ENCODE results near the gene LRRC56. TPM values are rescaled to one million over a fixed set of nuclear protein-coding genes. Genes with fewer than 3 reads are reported as not detected.
A peak's percentile ranks its signal among the peaks of the same experiment; 100 is the strongest.

Gene LRRC56
- total and polyA plus RNA-seq, 2 of the 13 experiments (the other 11 are each of a cell fraction or from before 2014, with no cell fraction given), result 0.11 to 0.29 TPM

DNA sequence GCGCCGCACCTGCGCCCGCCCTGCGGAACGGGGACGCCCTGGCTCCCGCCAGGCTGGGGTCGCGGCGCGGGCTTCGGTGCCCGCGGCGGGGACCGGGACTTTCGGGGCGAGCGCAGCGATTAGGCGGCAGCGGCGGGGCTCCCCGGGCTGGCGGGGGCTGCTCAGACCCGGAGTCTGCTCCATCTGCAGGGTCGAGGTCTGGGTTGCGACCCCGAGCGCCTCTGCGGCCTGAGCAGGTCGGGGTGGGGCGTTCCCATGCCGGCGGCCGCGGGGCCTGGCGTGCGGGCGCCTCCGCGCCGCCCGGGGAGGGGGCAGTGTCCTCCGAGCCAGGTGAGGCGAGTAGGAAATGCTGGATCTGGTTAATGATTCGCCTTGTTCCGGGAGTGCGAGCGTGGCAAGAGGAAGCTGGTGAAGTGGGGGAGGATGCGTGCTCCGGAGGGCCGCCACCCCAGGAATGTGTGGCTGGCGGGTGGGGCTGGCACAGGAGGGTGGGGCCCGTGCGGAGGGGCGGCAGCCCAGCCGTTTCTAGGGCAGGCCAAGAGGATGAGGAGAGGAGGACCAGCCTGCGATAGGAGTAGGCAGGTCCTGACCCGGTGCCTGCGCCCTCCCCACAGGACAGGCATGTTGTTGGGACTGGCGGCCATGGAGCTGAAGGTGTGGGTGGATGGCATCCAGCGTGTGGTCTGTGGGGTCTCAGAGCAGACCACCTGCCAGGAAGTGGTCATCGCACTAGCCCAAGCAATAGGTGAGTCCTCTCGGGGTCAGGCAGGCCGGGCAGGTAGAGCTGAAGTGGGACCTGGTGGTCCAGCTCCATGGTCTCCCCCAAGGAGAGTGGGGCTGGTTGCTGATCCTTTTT is 24.0 kb downstream of the LRRC56 start (continued):
- TF ChIP-seq BRCA1 (CRISPR knock-in tag; IDR thresholded peaks at IDR 0.05) (no peak), SRF (IDR thresholded peaks at IDR 0.05; ENCODE audit: low read depth, low read length) (no peak), TRIM24 (CRISPR knock-in tag; IDR thresholded peaks at IDR 0.05) (no peak), HNRNPH1 (optimal IDR thresholded peaks at IDR 0.05; ENCODE audit: low read depth, low read length) (no peak), WIZ (CRISPR knock-in tag; IDR thresholded peaks at IDR 0.05) (no peak), ZNF333 (CRISPR knock-in tag; IDR thresholded peaks at IDR 0.05; ENCODE audit: borderline replicate concordance) (no peak), TBP (CRISPR knock-in tag; IDR thresholded peaks at IDR 0.05) (no peak), THAP11 (CRISPR knock-in tag; IDR thresholded peaks at IDR 0.05) (peak; percentile 48; the same call in 1 of the 2 replicates), ZNF124 (CRISPR knock-in tag; IDR thresholded peaks at IDR 0.05) (0 out of 2 replicates have a peak, but pooled peaks have one; percentile 70), KAT8 (CRISPR knock-in tag; IDR thresholded peaks at IDR 0.05) (no peak; the same call in 1 of the 2 replicates), ZNF782 (CRISPR knock-in tag; IDR thresholded peaks at IDR 0.05; ENCODE audit: borderline replicate concordance) (no peak), IRF2 (CRISPR knock-in tag; IDR thresholded peaks at IDR 0.05) (0 out of 2 replicates have a peak, but pooled peaks have one; percentile 35), TBX2 (CRISPR knock-in tag; IDR thresholded peaks at IDR 0.05; ENCODE audit: borderline replicate concordance) (peak; percentile 48; the same call in 1 of the 2 replicates), ZNF549 (CRISPR knock-in tag; IDR thresholded peaks at IDR 0.05) (no peak), POLR2AphosphoS5 (IDR thresholded peaks at IDR 0.05; ENCODE audit: low read depth, low read length) (peak; percentile 54; the same call in 1 of the 2 replicates)
- TF ChIP-seq, protein P1, sequence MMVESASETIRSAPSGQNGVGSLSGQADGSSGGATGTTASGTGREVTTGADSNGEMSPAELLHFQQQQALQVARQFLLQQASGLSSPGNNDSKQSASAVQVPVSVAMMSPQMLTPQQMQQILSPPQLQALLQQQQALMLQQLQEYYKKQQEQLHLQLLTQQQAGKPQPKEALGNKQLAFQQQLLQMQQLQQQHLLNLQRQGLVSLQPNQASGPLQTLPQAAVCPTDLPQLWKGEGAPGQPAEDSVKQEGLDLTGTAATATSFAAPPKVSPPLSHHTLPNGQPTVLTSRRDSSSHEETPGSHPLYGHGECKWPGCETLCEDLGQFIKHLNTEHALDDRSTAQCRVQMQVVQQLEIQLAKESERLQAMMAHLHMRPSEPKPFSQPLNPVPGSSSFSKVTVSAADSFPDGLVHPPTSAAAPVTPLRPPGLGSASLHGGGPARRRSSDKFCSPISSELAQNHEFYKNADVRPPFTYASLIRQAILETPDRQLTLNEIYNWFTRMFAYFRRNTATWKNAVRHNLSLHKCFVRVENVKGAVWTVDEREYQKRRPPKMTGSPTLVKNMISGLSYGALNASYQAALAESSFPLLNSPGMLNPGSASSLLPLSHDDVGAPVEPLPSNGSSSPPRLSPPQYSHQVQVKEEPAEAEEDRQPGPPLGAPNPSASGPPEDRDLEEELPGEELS (CRISPR knock-in tag; IDR thresholded peaks at IDR 0.05), result peak; percentile 52; the same call in 1 of the 2 replicates
- TF ChIP-seq, protein P2, sequence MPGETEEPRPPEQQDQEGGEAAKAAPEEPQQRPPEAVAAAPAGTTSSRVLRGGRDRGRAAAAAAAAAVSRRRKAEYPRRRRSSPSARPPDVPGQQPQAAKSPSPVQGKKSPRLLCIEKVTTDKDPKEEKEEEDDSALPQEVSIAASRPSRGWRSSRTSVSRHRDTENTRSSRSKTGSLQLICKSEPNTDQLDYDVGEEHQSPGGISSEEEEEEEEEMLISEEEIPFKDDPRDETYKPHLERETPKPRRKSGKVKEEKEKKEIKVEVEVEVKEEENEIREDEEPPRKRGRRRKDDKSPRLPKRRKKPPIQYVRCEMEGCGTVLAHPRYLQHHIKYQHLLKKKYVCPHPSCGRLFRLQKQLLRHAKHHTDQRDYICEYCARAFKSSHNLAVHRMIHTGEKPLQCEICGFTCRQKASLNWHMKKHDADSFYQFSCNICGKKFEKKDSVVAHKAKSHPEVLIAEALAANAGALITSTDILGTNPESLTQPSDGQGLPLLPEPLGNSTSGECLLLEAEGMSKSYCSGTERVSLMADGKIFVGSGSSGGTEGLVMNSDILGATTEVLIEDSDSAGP (CRISPR knock-in tag; IDR thresholded peaks at IDR 0.05; ENCODE audit: borderline replicate concordance), result no peak
- TF ChIP-seq, protein P3, sequence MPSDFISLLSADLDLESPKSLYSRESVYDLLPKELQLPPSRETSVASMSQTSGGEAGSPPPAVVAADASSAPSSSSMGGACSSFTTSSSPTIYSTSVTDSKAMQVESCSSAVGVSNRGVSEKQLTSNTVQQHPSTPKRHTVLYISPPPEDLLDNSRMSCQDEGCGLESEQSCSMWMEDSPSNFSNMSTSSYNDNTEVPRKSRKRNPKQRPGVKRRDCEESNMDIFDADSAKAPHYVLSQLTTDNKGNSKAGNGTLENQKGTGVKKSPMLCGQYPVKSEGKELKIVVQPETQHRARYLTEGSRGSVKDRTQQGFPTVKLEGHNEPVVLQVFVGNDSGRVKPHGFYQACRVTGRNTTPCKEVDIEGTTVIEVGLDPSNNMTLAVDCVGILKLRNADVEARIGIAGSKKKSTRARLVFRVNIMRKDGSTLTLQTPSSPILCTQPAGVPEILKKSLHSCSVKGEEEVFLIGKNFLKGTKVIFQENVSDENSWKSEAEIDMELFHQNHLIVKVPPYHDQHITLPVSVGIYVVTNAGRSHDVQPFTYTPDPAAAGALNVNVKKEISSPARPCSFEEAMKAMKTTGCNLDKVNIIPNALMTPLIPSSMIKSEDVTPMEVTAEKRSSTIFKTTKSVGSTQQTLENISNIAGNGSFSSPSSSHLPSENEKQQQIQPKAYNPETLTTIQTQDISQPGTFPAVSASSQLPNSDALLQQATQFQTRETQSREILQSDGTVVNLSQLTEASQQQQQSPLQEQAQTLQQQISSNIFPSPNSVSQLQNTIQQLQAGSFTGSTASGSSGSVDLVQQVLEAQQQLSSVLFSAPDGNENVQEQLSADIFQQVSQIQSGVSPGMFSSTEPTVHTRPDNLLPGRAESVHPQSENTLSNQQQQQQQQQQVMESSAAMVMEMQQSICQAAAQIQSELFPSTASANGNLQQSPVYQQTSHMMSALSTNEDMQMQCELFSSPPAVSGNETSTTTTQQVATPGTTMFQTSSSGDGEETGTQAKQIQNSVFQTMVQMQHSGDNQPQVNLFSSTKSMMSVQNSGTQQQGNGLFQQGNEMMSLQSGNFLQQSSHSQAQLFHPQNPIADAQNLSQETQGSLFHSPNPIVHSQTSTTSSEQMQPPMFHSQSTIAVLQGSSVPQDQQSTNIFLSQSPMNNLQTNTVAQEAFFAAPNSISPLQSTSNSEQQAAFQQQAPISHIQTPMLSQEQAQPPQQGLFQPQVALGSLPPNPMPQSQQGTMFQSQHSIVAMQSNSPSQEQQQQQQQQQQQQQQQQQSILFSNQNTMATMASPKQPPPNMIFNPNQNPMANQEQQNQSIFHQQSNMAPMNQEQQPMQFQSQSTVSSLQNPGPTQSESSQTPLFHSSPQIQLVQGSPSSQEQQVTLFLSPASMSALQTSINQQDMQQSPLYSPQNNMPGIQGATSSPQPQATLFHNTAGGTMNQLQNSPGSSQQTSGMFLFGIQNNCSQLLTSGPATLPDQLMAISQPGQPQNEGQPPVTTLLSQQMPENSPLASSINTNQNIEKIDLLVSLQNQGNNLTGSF (CRISPR knock-in tag; IDR thresholded peaks at IDR 0.05), result no peak
- TF ChIP-seq, protein P4, sequence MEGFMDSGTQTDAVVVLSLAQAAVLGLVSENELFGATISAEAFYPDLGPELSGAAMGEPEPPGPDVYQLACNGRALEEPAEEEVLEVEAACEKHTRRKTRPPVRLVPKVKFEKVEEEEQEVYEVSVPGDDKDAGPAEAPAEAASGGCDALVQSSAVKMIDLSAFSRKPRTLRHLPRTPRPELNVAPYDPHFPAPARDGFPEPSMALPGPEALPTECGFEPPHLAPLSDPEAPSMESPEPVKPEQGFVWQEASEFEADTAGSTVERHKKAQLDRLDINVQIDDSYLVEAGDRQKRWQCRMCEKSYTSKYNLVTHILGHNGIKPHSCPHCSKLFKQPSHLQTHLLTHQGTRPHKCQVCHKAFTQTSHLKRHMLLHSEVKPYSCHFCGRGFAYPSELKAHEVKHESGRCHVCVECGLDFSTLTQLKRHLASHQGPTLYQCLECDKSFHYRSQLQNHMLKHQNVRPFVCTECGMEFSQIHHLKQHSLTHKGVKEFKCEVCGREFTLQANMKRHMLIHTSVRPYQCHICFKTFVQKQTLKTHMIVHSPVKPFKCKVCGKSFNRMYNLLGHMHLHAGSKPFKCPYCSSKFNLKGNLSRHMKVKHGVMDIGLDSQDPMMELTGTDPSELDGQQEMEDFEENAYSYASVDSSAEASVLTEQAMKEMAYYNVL (CRISPR knock-in tag; IDR thresholded peaks at IDR 0.05; ENCODE audit: borderline replicate concordance), result no peak
